ENCODE data around the gene ZNF597. TPM values are rescaled to one million over a fixed set of nuclear protein-coding genes. Genes with fewer than 3 reads are reported as not detected.

The ZNF597 gene
- total RNA-seq, 1 experiment from 2014 or later = 3.5 TPM

DNA sequence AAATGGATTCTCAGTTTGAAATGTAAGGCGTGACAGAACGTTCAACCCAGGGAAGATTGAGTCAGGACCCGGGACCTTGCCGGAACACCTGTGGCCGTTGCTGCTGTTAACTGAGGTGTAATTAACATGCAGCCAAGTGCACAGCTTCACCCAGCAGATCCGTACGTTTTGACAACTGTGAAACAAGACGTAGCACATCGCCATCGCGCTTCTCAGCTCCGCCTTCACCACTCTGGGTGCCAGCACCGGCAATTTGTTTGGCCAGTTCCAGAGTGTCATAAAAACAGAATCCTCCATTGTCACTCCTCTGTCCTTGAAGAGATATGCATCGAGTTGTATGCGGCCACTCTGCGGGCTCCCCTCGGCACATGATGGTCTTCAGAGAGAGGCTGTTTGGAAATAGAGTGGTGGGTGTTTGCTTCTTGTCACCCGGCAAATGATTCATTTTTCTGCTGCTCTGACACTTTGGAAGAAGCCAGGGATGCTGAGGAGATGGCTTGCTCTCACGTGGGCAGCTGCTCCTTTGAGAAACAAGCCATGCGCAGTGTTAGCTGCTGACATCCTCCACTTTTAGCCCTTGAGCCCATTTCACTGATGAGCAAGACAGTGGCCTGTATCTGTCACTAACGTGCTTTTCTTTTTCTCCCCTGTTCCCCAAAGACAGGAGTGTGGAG, 22.7 kb upstream of the ZNF597 start:
- no peaks in the 10 kb centered on the region; the same call in 1 of the 2 replicates for H3K4me1 ChIP-seq (ENCODE audit: insufficient read depth, low read length)
- H3K27ac ChIP-seq (ENCODE audit: insufficient read length, low read depth, low read length) = no peak overlapping the region
- H3K27me3 ChIP-seq (ENCODE audit: insufficient read depth, low read length) = no peaks in the 10 kb centered on the region
- no peak overlapping the region for H3K4me2 ChIP-seq (ENCODE audit: insufficient read depth, insufficient read length, low read length)
- Mint-ChIP-seq H3K36me3 (ENCODE audit: insufficient read depth in 1 of 3, low read depth in 3 of 3) (peaks cover 13 to 20% (median 15%) of the 10 kb centered on the region in 3 experiments; a peak in 5 of 7 replicates), H3K4me3 (peak overlapping the region in 1 of 2 experiments; percentile 2; a peak in 1 of 5 replicates), H3K27me3 (ENCODE audit: low read depth) (no peaks in the 10 kb centered on the region), H3K9me3 (no peaks in the 10 kb centered on the region), H3K27ac (peak overlapping the region in 1 of 3 experiments; percentile 71; a peak in 2 of 7 replicates), H3K4me1 (peaks cover 41 to 47% of the 10 kb centered on the region in 2 experiments)
- no peak overlapping the region for H4K8ac ChIP-seq (replicated peaks; ENCODE audit: insufficient read length, low read depth, low read length)
- H3T11ph ChIP-seq (ENCODE audit: low read length) = no peak overlapping the region
- H3K14ac ChIP-seq (ENCODE audit: insufficient read depth, low read length) = no peak overlapping the region
- no CpG with 5 or more reads among the region's 21 CpGs for WGBS (ENCODE audit: extremely low coverage, insufficient read length, low lambda C conversion rate)
- H4K20me1 ChIP-seq (ENCODE audit: control insufficient read depth, insufficient read depth, insufficient read length) = no peaks in the 10 kb centered on the region
- no peak overlapping the region for H4K91ac ChIP-seq (ENCODE audit: insufficient read length, low read depth, low read length)
- no peak overlapping the region for H2BK12ac ChIP-seq (ENCODE audit: insufficient read length, low read depth, low read length)
- no peak for DNase-seq
- H2BK120ac ChIP-seq (ENCODE audit: low read depth, low read length, poor library complexity, severe bottlenecking) = no peak overlapping the region
- H3K79me2 ChIP-seq (ENCODE audit: insufficient read depth, low read length) = peaks cover 44% of the 10 kb centered on the region
- H3K23ac ChIP-seq (ENCODE audit: insufficient read length, low read depth, low read length) = no peak overlapping the region
- H3K4ac ChIP-seq (ENCODE audit: low read depth, low read length) = no peak overlapping the region
- H2BK20ac ChIP-seq (ENCODE audit: low read depth, low read length, poor library complexity, severe bottlenecking) = no peak overlapping the region
- no peaks in the 10 kb centered on the region for H3K23me2 ChIP-seq (ENCODE audit: insufficient read length, low read depth, low read length, poor library complexity, severe bottlenecking)
- no peak overlapping the region for H3K9ac ChIP-seq (ENCODE audit: extremely low read depth, insufficient read length, low read length)
- H2BK5ac ChIP-seq (ENCODE audit: insufficient read length, low read length) = no peak overlapping the region
- H3K79me1 ChIP-seq (ENCODE audit: insufficient read depth, low read depth, low read length, poor library complexity, severe bottlenecking) = peaks cover 18% of the 10 kb centered on the region
- no peak overlapping the region for H3K56ac ChIP-seq (ENCODE audit: insufficient read length, low read depth, low read length)
- H3K9me3 ChIP-seq (ENCODE audit: control insufficient read depth, low read depth, low read length) = no peaks in the 10 kb centered on the region
- H2AFZ ChIP-seq (ENCODE audit: low read length) = no peak overlapping the region
- no peak overlapping the region for H2BK15ac ChIP-seq (ENCODE audit: low read depth, low read length)
- TF ChIP-seq, protein P1, sequence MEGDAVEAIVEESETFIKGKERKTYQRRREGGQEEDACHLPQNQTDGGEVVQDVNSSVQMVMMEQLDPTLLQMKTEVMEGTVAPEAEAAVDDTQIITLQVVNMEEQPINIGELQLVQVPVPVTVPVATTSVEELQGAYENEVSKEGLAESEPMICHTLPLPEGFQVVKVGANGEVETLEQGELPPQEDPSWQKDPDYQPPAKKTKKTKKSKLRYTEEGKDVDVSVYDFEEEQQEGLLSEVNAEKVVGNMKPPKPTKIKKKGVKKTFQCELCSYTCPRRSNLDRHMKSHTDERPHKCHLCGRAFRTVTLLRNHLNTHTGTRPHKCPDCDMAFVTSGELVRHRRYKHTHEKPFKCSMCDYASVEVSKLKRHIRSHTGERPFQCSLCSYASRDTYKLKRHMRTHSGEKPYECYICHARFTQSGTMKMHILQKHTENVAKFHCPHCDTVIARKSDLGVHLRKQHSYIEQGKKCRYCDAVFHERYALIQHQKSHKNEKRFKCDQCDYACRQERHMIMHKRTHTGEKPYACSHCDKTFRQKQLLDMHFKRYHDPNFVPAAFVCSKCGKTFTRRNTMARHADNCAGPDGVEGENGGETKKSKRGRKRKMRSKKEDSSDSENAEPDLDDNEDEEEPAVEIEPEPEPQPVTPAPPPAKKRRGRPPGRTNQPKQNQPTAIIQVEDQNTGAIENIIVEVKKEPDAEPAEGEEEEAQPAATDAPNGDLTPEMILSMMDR (conservative IDR thresholded peaks at IDR 0.05) = no peak
- no peak overlapping the region for H3K18ac ChIP-seq (ENCODE audit: insufficient read length, low read depth, low read length)
- H2AK5ac ChIP-seq (ENCODE audit: insufficient read length, low read length) = no peak overlapping the region
- H4K5ac ChIP-seq (ENCODE audit: insufficient read length, low read depth, low read length) = no peak overlapping the region

All from H9 (cell line).